ENCODE data around the gene STXBP1. TPM values are rescaled to one million over a fixed set of nuclear protein-coding genes. Genes with fewer than 3 reads are reported as not detected.

STXBP1 gene
- total and polyA plus RNA-seq, 9 of the 15 experiments (the other 6 are each of a cell fraction or from before 2014, with no cell fraction given) = 4.6 to 35.1 (median 9.7) TPM

DNA sequence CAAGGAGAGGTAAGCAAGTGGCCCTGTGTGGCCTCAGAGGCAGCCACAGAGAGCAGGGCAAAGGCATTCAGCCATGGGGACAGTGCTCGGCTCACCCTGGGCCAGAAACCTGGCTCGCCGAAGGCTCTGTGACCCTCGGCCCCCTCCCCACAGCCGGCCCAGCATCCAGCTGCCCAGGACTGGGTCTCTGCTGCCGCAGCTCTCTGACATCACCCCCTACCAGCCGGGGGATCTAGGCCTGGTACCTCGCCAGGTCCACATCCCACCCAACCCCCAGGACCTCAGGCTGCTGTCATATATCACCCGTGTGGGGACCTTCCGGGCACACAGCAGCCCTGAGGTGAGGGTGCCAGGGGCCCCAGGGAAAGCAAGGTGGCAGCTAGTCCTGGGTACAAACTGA, 100.8 kb downstream of the STXBP1 start:
- Histone ChIP-seq H3K36me3 (ENCODE audit: control insufficient read depth, insufficient read depth, low read length) (no peaks in the 10 kb centered on the region), H3K27me3 (ENCODE audit: control insufficient read depth in 2 of 2, insufficient read depth in 2 of 2, low read length in 2 of 2) (no peaks in the 10 kb centered on the region), H2AFZ (ENCODE audit: low read depth, low read length) (no peak overlapping the region), H3K4me1 (replicated peaks in 1 of 2; ENCODE audit: control insufficient read depth in 2 of 2, insufficient read depth in 2 of 2, low read length in 2 of 2) (peaks cover 4 to 53% of the 10 kb centered on the region in 2 experiments; a peak in 4 of 5 replicates), H3K9ac (ENCODE audit: insufficient read depth in 1 of 2, low read depth in 2 of 2, low read length in 2 of 2) (peak overlapping the region in 1 of 2 experiments; percentile 55; a peak in 1 of 4 replicates), H3K4me2 (ENCODE audit: insufficient read depth, low read length) (no peak overlapping the region), H4K20me1 (replicated peaks; ENCODE audit: control insufficient read depth, insufficient read depth, low read length) (peaks cover 3% of the 10 kb centered on the region; the same call in 1 of the 2 replicates), H3K79me2 (ENCODE audit: control insufficient read depth, insufficient read depth, low read length) (0 out of 3 replicates have a peak, but pooled peaks cover 3% of the 10 kb centered on the region), H3K9me1 (ENCODE audit: control insufficient read depth, insufficient read depth, low read length) (peaks cover 4% of the 10 kb centered on the region), H3K4me3 (no peak overlapping the region), H3K9me3 (replicated peaks; ENCODE audit: control insufficient read depth, insufficient read depth, low read depth, low read length) (0 out of 2 replicates have a peak, but pooled peaks cover 4% of the 10 kb centered on the region), H3K27ac (ENCODE audit: extremely low read depth, low read depth, low read length) (no peak overlapping the region)
- intact Hi-C loops (cut with micrococcal nuclease) = no loop called here
- DNase-seq (ENCODE audit: extremely low read depth in 1 of 4, low spot score in 3 of 4) (no peak), ATAC-seq (no peak), FAIRE-seq (no peak)
- POLR2A ChIA-PET = interaction anchor here (1.2 kb wide), 1 partner anchor 9 kb away, joined by 4 read pairs; no protein-coding TSS in a partner anchor
- WGBS (ENCODE audit: insufficient coverage, low coverage, missing lambda C conversion rate) = 86% methylated on average over 8 of the region's 10 CpGs
- no TSS peak for BruUV-seq (replicated peaks)
- in situ Hi-C loops (cut with MboI) = no loop called here
- TF ChIP-seq HSF4 (CRISPR knock-in tag; IDR thresholded peaks at IDR 0.05; ENCODE audit: borderline replicate concordance) (no peak), KLF6 (CRISPR knock-in tag; IDR thresholded peaks at IDR 0.05; ENCODE audit: borderline replicate concordance) (no peak), ZNF143 (CRISPR knock-in tag; IDR thresholded peaks at IDR 0.05) (0 out of 2 replicates have a peak, but pooled peaks have one; percentile 8), ZNF507 (tag; conservative IDR thresholded peaks at IDR 0.05) (no peak)
- TF ChIP-seq, protein P1, sequence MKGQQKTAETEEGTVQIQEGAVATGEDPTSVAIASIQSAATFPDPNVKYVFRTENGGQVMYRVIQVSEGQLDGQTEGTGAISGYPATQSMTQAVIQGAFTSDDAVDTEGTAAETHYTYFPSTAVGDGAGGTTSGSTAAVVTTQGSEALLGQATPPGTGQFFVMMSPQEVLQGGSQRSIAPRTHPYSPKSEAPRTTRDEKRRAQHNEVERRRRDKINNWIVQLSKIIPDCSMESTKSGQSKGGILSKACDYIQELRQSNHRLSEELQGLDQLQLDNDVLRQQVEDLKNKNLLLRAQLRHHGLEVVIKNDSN (CRISPR knock-in tag; IDR thresholded peaks at IDR 0.05) = peak; percentile 30; the same call in 1 of the 2 replicates
- TF ChIP-seq, protein P2, sequence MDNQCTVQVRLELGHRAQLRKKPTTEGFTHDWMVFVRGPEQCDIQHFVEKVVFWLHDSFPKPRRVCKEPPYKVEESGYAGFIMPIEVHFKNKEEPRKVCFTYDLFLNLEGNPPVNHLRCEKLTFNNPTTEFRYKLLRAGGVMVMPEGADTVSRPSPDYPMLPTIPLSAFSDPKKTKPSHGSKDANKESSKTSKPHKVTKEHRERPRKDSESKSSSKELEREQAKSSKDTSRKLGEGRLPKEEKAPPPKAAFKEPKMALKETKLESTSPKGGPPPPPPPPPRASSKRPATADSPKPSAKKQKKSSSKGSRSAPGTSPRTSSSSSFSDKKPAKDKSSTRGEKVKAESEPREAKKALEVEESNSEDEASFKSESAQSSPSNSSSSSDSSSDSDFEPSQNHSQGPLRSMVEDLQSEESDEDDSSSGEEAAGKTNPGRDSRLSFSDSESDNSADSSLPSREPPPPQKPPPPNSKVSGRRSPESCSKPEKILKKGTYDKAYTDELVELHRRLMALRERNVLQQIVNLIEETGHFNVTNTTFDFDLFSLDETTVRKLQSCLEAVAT (IDR thresholded peaks at IDR 0.05) = no peak
- CTCF ChIA-PET (ENCODE audit: low intra/inter-chr PET ratio) = no interaction called here

Measured in K562 (cell line).